ENCODE measurements around the gene CERKL.

CERKL gene

DNA sequence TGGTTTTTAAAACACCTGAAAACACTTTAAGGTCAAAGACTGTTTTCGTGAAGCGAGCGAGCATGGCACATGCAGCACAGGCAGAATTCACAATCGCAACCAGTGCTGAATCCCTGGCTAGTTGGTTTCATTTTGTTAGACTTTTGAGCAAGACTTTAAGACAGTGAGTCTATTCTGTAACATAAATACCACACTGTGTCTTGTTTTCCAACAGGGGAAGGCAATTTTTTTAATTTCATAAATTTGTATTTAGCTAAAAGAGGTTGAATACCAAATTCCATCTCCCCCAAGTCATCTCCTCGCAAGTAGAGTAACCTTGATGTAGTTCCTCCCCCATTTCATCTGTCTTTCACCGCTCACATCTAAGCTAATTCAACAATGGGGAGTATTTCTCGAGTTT is 1.4 kb downstream of the CERKL start:
- Histone ChIP-seq H3K27me3 (ENCODE audit: insufficient read depth, poor library complexity, severe bottlenecking) (peaks cover 27% of the 10 kb centered on the region), H3K9me3 (ENCODE audit: severe bottlenecking) (no peaks in the 10 kb centered on the region), H3K36me3 (ENCODE audit: low read depth) (no peaks in the 10 kb centered on the region), H3K4me1 (ENCODE audit: insufficient read depth, poor library complexity, severe bottlenecking) (no peaks in the 10 kb centered on the region), H3K27ac (ENCODE audit: poor library complexity, severe bottlenecking) (no peak overlapping the region), H3K4me3 (ENCODE audit: severe bottlenecking) (no peak overlapping the region)
- ATAC-seq (ENCODE audit: low read depth) = no peak
- TF ChIP-seq, protein P1, sequence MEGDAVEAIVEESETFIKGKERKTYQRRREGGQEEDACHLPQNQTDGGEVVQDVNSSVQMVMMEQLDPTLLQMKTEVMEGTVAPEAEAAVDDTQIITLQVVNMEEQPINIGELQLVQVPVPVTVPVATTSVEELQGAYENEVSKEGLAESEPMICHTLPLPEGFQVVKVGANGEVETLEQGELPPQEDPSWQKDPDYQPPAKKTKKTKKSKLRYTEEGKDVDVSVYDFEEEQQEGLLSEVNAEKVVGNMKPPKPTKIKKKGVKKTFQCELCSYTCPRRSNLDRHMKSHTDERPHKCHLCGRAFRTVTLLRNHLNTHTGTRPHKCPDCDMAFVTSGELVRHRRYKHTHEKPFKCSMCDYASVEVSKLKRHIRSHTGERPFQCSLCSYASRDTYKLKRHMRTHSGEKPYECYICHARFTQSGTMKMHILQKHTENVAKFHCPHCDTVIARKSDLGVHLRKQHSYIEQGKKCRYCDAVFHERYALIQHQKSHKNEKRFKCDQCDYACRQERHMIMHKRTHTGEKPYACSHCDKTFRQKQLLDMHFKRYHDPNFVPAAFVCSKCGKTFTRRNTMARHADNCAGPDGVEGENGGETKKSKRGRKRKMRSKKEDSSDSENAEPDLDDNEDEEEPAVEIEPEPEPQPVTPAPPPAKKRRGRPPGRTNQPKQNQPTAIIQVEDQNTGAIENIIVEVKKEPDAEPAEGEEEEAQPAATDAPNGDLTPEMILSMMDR (IDR thresholded peaks at IDR 0.05; ENCODE audit: poor library complexity, severe bottlenecking) = no peak
- no peak for DNase-seq (ENCODE audit: low spot score)

DNA sequence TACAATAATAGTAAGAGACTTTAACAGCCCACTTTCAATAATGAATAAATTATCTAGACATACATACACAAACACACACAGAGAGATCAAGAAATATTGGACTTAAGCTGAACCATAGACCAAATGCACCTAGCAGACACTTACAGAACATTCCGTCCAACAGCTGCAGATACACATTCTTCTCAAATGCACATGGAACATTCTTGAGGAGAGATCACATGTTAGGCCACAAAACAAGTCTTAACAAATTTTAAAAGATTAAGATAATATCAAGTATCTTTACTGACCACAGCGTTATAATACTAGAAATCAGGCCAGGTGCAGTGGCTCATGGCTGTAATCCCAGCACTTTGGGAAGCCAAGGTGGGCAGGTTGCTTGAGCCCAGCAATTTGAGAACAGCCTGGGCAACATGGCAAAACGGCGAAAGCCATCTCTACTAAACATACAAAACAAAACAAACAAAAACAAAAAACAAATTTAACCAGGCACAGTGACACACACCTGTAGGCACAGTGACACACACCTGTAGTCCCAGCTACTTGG is 7.4 kb downstream of the CERKL start:
- TF ChIP-seq, protein P1 (IDR thresholded peaks at IDR 0.05; ENCODE audit: poor library complexity, severe bottlenecking) = no peak
- peaks cover 2% of the 10 kb centered on the region for H3K27me3 ChIP-seq (ENCODE audit: insufficient read depth, poor library complexity, severe bottlenecking)
- no peak for ATAC-seq (ENCODE audit: low read depth)

DNA sequence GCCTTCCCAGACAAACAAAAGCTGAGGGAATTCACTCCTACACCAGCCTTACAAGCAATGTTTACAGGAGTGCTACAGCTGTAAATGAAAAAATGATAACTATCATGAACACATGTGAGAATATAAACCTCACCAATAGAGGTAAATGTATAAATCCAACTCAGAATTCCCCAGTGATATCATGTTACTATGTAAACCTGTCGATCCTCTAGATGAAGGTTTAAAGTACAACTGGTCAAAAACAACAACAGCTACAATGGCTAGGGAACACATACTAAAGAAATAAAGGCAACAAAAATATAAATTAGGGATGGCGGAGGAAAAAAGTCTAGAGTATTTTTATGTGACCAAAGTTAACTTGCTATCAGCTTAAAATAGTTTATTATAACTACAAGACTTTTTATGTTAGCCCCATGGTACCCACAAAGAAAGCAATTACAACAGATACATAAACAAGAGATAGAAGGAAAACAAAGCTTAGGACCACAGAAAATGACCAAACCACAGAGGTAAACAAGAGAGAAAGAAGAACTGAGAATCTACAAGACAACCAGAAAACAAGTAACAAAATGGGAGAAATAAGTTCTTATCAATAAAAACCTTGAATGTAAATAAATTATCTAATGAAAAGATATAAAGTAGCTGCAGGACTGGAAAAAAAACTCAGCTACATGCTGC is 8.3 kb downstream of the CERKL start:
- H3K27ac ChIP-seq (ENCODE audit: poor library complexity, severe bottlenecking) = no peak overlapping the region
- no peaks in the 10 kb centered on the region for H3K9me3 ChIP-seq (ENCODE audit: severe bottlenecking)
- H3K4me1 ChIP-seq (ENCODE audit: insufficient read depth, poor library complexity, severe bottlenecking) = no peaks in the 10 kb centered on the region
- H3K27me3 ChIP-seq (ENCODE audit: insufficient read depth, poor library complexity, severe bottlenecking) = peaks cover 2% of the 10 kb centered on the region
- TF ChIP-seq, protein P1 (IDR thresholded peaks at IDR 0.05; ENCODE audit: poor library complexity, severe bottlenecking) = no peak
- H3K4me3 ChIP-seq (ENCODE audit: severe bottlenecking) = no peak overlapping the region
- no peaks in the 10 kb centered on the region for H3K36me3 ChIP-seq (ENCODE audit: low read depth)
- ATAC-seq (ENCODE audit: low read depth) = no peak
- no peak for DNase-seq (ENCODE audit: low spot score)

More for the DNA sequence above, 7.4 kb downstream of the CERKL start:
- H3K4me3 ChIP-seq (ENCODE audit: severe bottlenecking) = no peak overlapping the region
- H3K9me3 ChIP-seq (ENCODE audit: severe bottlenecking) = no peaks in the 10 kb centered on the region
- DNase-seq (ENCODE audit: low spot score) = no peak
- H3K4me1 ChIP-seq (ENCODE audit: insufficient read depth, poor library complexity, severe bottlenecking) = no peaks in the 10 kb centered on the region
- no peaks in the 10 kb centered on the region for H3K36me3 ChIP-seq (ENCODE audit: low read depth)
- H3K27ac ChIP-seq (ENCODE audit: poor library complexity, severe bottlenecking) = no peak overlapping the region

DNA sequence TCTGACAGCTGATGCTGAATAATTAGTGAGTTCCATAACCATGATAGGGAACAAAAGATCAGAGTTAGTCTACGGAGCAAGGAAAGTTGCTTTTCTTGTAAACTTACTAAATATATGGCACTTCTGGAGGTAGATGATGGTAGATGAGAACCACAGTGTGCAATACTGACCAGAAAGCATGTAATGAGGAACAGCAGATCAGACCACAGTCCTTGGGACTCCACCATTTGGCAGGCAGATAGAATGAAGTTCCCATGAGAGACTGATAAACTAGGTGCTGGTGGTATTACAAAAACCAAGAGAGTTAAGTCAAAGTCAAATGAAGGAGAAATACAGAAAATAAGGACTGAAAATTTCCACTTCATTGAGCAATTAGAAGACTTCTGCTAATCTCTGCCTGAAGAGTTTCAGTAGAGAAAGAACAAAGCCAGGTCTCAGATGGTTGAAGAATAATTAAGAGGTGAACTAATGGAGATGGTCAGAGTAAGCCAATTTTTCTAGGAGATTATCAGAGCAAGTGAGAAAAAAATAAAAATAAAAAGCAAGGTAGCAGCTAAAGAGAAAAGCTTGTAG is 10.4 kb downstream of the CERKL start:
- no peak overlapping the region for H3K4me3 ChIP-seq (ENCODE audit: severe bottlenecking)

More for the DNA sequence above, 10.4 kb downstream of the CERKL start:
- no peak for ATAC-seq (ENCODE audit: low read depth)
- Histone ChIP-seq H3K4me1 (ENCODE audit: insufficient read depth, poor library complexity, severe bottlenecking) (no peaks in the 10 kb centered on the region), H3K27me3 (ENCODE audit: insufficient read depth, poor library complexity, severe bottlenecking) (no peaks in the 10 kb centered on the region), H3K27ac (ENCODE audit: poor library complexity, severe bottlenecking) (no peak overlapping the region), H3K9me3 (ENCODE audit: severe bottlenecking) (no peaks in the 10 kb centered on the region), H3K36me3 (ENCODE audit: low read depth) (no peaks in the 10 kb centered on the region)
- DNase-seq (ENCODE audit: low spot score) = no peak
- TF ChIP-seq, protein P1 (IDR thresholded peaks at IDR 0.05; ENCODE audit: poor library complexity, severe bottlenecking) = no peak
